Measurements from ENCODE around the gene ANKRD61. TPM values are rescaled to one million over a fixed set of nuclear protein-coding genes. Genes with fewer than 3 reads are reported as not detected.
"Not testable (repeated sequence)": the region's sequence is repeated elsewhere in the genome, so short reads cannot be mapped to it uniquely, and the experiment has no call there.

The ANKRD61 gene
- total RNA-seq, 2 experiments from 2014 or later = not detected

GRCh38 chr7:6074612-6075380, 43.6 kb downstream of the ANKRD61 start:
- no peak overlapping the region for H3K4me3 ChIP-seq (ENCODE audit: low read length)
- no peak for TF ChIP-seq CTCF (IDR thresholded peaks at IDR 0.05)
- no peak overlapping the region for H3K27ac ChIP-seq (ENCODE audit: low read depth in 1 of 2, low read length in 2 of 2)
- no peaks in the 10 kb centered on the region for H3K27me3 ChIP-seq (ENCODE audit: control insufficient read depth in 1 of 2, insufficient read depth in 2 of 2, low read length in 2 of 2)
- no peaks in the 10 kb centered on the region for H3K9me3 ChIP-seq (ENCODE audit: control insufficient read depth in 1 of 2, insufficient read depth in 1 of 2, low read length in 2 of 2)
- no peak overlapping the region for H3K27ac Mint-ChIP-seq
- H3K36me3 Mint-ChIP-seq (ENCODE audit: low read depth) = no peaks in the 10 kb centered on the region
- no peaks in the 10 kb centered on the region for H3K27me3 Mint-ChIP-seq
- ChIA-PET CTCF (no interaction called here), POLR2A (interaction anchor here (0.6 kb wide), 1 partner anchor 502 kb away, joined by 4 read pairs; no protein-coding TSS in a partner anchor)
- H3K4me1 ChIP-seq (ENCODE audit: insufficient read depth, low read length) = no peaks in the 10 kb centered on the region
- no peaks in the 10 kb centered on the region for H3K4me1 Mint-ChIP-seq (ENCODE audit: low read depth)
- H3K36me3 ChIP-seq (ENCODE audit: insufficient read depth, low read length) = no peaks in the 10 kb centered on the region
- intact Hi-C loops (cut with DNase I, micrococcal nuclease) = no loop called here
- no peaks in the 10 kb centered on the region for H3K9me3 Mint-ChIP-seq
- DNase-seq (no peak), ATAC-seq (ENCODE audit: poor library complexity) (no peak)
- no peak overlapping the region for H3K4me3 Mint-ChIP-seq

GRCh38 chr7:6078548-6078947, 47.4 kb downstream of the ANKRD61 start:
- Histone ChIP-seq H3K4me1 (ENCODE audit: insufficient read depth, low read length) (peaks cover 10% of the 10 kb centered on the region), H3K27me3 (ENCODE audit: control insufficient read depth in 1 of 2, insufficient read depth in 2 of 2, low read length in 2 of 2) (no peaks in the 10 kb centered on the region), H3K9me3 (ENCODE audit: control insufficient read depth in 1 of 2, insufficient read depth in 1 of 2, low read length in 2 of 2) (no peaks in the 10 kb centered on the region), H3K4me3 (ENCODE audit: low read length) (no peak overlapping the region), H3K36me3 (ENCODE audit: insufficient read depth, low read length) (no peaks in the 10 kb centered on the region), H3K27ac (ENCODE audit: low read depth in 1 of 2, low read length in 2 of 2) (no peak overlapping the region)
- ChIA-PET POLR2A (no interaction called here), CTCF (no interaction called here)
- Mint-ChIP-seq H3K9me3 (no peaks in the 10 kb centered on the region), H3K27me3 (no peaks in the 10 kb centered on the region), H3K36me3 (ENCODE audit: low read depth) (peaks cover 9% of the 10 kb centered on the region), H3K4me1 (ENCODE audit: low read depth) (peaks cover 9% of the 10 kb centered on the region), H3K4me3 (no peak overlapping the region), H3K27ac (no peak overlapping the region)
- DNase-seq (peak in 1 of 14 experiments; percentile 10), ATAC-seq (ENCODE audit: poor library complexity) (no peak)
- no peak for TF ChIP-seq CTCF (IDR thresholded peaks at IDR 0.05)
- intact Hi-C loops (cut with DNase I, micrococcal nuclease) = no loop called here

- ChIA-PET POLR2A (interaction anchor here (0.7 kb wide), 1 partner anchor 557 kb away, joined by 3 read pairs; no protein-coding TSS in a partner anchor), CTCF (interaction anchor here (0.8 kb wide), 1 partner anchor 86 kb away, joined by 4 read pairs; no protein-coding TSS in a partner anchor)
- intact Hi-C loops (cut with DNase I, micrococcal nuclease); H3K9me3 ChIP-seq (ENCODE audit: control insufficient read depth in 1 of 2, insufficient read depth in 1 of 2, low read length in 2 of 2); H3K4me1 ChIP-seq (ENCODE audit: insufficient read depth, low read length); H3K27me3 ChIP-seq (ENCODE audit: control insufficient read depth in 1 of 2, insufficient read depth in 2 of 2, low read length in 2 of 2); H3K27ac ChIP-seq (ENCODE audit: low read depth in 1 of 2, low read length in 2 of 2); H3K4me3 ChIP-seq (ENCODE audit: low read length); DNase-seq; H3K9me3 Mint-ChIP-seq; H3K27ac Mint-ChIP-seq; H3K36me3 ChIP-seq (ENCODE audit: insufficient read depth, low read length); H3K36me3 Mint-ChIP-seq (ENCODE audit: low read depth); H3K27me3 Mint-ChIP-seq; H3K4me1 Mint-ChIP-seq (ENCODE audit: low read depth); ATAC-seq (ENCODE audit: poor library complexity): not testable (repeated sequence)
- H3K4me3 Mint-ChIP-seq = peak overlapping the region; percentile 11
These were observed 51.9 kb downstream of the ANKRD61 start for GRCh38 chr7:6083047-6083446.

Other genes with a start within 250 kb of the ANKRD61 start
- gene RNF216, start 249.7 kb upstream of the ANKRD61 start, total RNA-seq = 10 to 100 TPM; 85.7 to 88.9 TPM
- gene OCM, start 150.6 kb upstream of the ANKRD61 start, total RNA-seq = 1 to 10 TPM; 3.4 to 5.5 TPM
- gene CCZ1, start 132.6 kb upstream of the ANKRD61 start, total RNA-seq = 10 to 100 TPM; 76.2 to 80.4 TPM
- gene RSPH10B, start 60.7 kb upstream of the ANKRD61 start, total RNA-seq = not detected
- gene PMS2, start 22.3 kb upstream of the ANKRD61 start, total RNA-seq = 10 to 100 TPM; 10.8 to 15.0 TPM
- 1 to 10 TPM; 4.3 to 5.4 TPM for gene AIMP2, start 22.1 kb upstream of the ANKRD61 start, total RNA-seq
- 10 to 100 TPM; 51.9 to 53.6 TPM for gene EIF2AK1, start 27.8 kb downstream of the ANKRD61 start, total RNA-seq
- gene USP42, start 73.6 kb downstream of the ANKRD61 start, total RNA-seq = 10 to 100 TPM; 34.6 to 37.2 TPM
- gene CYTH3, start 241.2 kb downstream of the ANKRD61 start, total RNA-seq = 1 to 10 TPM; 7.6 to 9.1 TPM

Measured in CD4-positive, alpha-beta T cell (primary cell).